ENCODE measurements around the gene TJP3. TPM values are rescaled to one million over a fixed set of nuclear protein-coding genes. Genes with fewer than 3 reads are reported as not detected.

The TJP3 gene
- total and polyA plus RNA-seq, 10 of the 15 experiments (the other 5 are each of a cell fraction or from before 2014, with no cell fraction given), result 0.04 to 1.2 (median 0.29) TPM; not detected in 6

DNA sequence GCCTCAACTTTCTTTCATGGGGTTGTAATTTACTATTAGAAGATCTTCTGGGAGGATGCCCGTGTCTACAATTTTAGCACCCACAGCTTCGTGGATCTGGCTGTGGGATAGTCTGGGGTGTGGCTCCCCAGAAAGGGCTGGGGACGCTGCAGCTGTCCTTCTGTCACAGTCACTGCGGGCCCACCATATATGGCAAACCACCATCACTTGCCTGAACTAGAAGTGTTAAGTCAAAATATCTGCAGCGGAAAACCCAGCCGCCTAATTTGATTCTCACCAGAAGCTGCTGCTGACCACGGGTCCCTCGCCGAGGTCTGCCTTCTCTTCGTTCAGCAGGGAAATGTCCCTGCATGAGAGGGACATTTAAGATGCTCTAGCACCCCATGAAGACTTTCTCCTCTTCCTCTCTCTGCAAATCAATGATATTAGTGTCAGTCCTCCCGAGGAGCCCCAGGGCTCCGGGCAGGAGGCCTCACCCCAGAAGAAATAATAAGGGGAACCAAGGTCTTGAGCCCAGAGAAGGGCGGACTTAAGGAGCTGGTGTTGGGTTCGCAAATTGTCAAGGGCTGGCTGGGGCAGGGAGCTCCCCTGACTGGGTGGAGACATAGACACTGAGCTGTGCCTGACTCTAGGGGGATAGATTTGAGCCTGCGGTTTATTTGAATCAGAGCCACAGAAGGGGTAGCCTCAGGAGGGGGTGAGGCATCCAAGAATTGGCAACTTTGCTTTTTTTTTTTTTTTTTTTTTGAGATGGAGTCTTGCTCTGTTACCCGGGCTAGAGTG, 81.0 kb downstream of the TJP3 start:
- Histone ChIP-seq H3K4me3 (no peak overlapping the region), H2AFZ (ENCODE audit: control insufficient read depth, low read depth, low read length) (no peak overlapping the region), H3K27me3 (replicated peaks in 1 of 2; ENCODE audit: control insufficient read depth in 2 of 2, insufficient read depth in 2 of 2, low read length in 1 of 2) (no peaks in the 10 kb centered on the region; a peak in 1 of 4 replicates), H3K9me3 (replicated peaks; ENCODE audit: control insufficient read depth, insufficient read depth, low read length) (no peaks in the 10 kb centered on the region; the same call in 2 of the 3 replicates), H3K79me2 (ENCODE audit: control insufficient read depth, insufficient read depth, low read length) (no peaks in the 10 kb centered on the region), H4K20me1 (ENCODE audit: control insufficient read depth, insufficient read depth) (no peaks in the 10 kb centered on the region), H3K27ac (ENCODE audit: control insufficient read depth, insufficient read depth) (no peak overlapping the region), H3K4me1 (ENCODE audit: control insufficient read depth, insufficient read depth, low read length) (no peaks in the 10 kb centered on the region), H3K9ac (ENCODE audit: control insufficient read depth, insufficient read depth, low read length) (no peak overlapping the region), H3K4me2 (ENCODE audit: control insufficient read depth, insufficient read depth) (no peak overlapping the region), H3K36me3 (ENCODE audit: control insufficient read depth in 2 of 2, insufficient read depth in 2 of 2, low read length in 1 of 2) (no peaks in the 10 kb centered on the region)
- ChIA-PET CTCF (interaction anchor here (0.6 kb wide), 1 partner anchor 357 kb away, joined by 3 read pairs; no protein-coding TSS in a partner anchor), POLR2A (no interaction called here), SMC1A (ENCODE audit: uncharacterized antibody, unreplicated experiment) (interaction anchor here (0.7 kb wide), 1 partner anchor 28 kb away, joined by 5 read pairs; no protein-coding TSS in a partner anchor), RAD21 (ENCODE audit: unreplicated experiment) (no interaction called here)
- DNase-seq (ENCODE audit: low read depth, low spot score) (no peak), FAIRE-seq (no peak), ATAC-seq (no peak)
- BruUV-seq (replicated peaks), result no TSS peak
- in situ Hi-C loops (cut with MboI), result no loop called here
- 34% methylated on average over 15 of the region's 16 CpGs for WGBS (ENCODE audit: insufficient coverage, insufficient replicate concordance, low lambda C conversion rate, missing lambda C conversion rate)
- intact Hi-C loops (cut with micrococcal nuclease; ENCODE audit: unreplicated experiment), result no loop called here
- TF ChIP-seq, protein P1, sequence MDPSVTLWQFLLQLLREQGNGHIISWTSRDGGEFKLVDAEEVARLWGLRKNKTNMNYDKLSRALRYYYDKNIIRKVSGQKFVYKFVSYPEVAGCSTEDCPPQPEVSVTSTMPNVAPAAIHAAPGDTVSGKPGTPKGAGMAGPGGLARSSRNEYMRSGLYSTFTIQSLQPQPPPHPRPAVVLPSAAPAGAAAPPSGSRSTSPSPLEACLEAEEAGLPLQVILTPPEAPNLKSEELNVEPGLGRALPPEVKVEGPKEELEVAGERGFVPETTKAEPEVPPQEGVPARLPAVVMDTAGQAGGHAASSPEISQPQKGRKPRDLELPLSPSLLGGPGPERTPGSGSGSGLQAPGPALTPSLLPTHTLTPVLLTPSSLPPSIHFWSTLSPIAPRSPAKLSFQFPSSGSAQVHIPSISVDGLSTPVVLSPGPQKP (IDR thresholded peaks at IDR 0.05; ENCODE audit: low read depth, low read length), result no peak
- no peak for TF ChIP-seq MYC (IDR thresholded peaks at IDR 0.05; ENCODE audit: insufficient read depth, insufficient read length, insufficient replicate concordance, low read length, severe bottlenecking)
- no peak for TF ChIP-seq CEBPB (IDR thresholded peaks at IDR 0.05; ENCODE audit: borderline replicate concordance in 1 of 2, low read depth in 2 of 2, low read length in 2 of 2)
- TF ChIP-seq IKZF2 (IDR thresholded peaks at IDR 0.05), result no peak
- TF ChIP-seq, protein P2, sequence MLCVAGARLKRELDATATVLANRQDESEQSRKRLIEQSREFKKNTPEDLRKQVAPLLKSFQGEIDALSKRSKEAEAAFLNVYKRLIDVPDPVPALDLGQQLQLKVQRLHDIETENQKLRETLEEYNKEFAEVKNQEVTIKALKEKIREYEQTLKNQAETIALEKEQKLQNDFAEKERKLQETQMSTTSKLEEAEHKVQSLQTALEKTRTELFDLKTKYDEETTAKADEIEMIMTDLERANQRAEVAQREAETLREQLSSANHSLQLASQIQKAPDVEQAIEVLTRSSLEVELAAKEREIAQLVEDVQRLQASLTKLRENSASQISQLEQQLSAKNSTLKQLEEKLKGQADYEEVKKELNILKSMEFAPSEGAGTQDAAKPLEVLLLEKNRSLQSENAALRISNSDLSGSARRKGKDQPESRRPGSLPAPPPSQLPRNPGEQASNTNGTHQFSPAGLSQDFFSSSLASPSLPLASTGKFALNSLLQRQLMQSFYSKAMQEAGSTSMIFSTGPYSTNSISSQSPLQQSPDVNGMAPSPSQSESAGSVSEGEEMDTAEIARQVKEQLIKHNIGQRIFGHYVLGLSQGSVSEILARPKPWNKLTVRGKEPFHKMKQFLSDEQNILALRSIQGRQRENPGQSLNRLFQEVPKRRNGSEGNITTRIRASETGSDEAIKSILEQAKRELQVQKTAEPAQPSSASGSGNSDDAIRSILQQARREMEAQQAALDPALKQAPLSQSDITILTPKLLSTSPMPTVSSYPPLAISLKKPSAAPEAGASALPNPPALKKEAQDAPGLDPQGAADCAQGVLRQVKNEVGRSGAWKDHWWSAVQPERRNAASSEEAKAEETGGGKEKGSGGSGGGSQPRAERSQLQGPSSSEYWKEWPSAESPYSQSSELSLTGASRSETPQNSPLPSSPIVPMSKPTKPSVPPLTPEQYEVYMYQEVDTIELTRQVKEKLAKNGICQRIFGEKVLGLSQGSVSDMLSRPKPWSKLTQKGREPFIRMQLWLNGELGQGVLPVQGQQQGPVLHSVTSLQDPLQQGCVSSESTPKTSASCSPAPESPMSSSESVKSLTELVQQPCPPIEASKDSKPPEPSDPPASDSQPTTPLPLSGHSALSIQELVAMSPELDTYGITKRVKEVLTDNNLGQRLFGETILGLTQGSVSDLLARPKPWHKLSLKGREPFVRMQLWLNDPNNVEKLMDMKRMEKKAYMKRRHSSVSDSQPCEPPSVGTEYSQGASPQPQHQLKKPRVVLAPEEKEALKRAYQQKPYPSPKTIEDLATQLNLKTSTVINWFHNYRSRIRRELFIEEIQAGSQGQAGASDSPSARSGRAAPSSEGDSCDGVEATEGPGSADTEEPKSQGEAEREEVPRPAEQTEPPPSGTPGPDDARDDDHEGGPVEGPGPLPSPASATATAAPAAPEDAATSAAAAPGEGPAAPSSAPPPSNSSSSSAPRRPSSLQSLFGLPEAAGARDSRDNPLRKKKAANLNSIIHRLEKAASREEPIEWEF (IDR thresholded peaks at IDR 0.05; ENCODE audit: insufficient replicate concordance, low read depth, low read length), result no peak
- TF ChIP-seq, protein P3, sequence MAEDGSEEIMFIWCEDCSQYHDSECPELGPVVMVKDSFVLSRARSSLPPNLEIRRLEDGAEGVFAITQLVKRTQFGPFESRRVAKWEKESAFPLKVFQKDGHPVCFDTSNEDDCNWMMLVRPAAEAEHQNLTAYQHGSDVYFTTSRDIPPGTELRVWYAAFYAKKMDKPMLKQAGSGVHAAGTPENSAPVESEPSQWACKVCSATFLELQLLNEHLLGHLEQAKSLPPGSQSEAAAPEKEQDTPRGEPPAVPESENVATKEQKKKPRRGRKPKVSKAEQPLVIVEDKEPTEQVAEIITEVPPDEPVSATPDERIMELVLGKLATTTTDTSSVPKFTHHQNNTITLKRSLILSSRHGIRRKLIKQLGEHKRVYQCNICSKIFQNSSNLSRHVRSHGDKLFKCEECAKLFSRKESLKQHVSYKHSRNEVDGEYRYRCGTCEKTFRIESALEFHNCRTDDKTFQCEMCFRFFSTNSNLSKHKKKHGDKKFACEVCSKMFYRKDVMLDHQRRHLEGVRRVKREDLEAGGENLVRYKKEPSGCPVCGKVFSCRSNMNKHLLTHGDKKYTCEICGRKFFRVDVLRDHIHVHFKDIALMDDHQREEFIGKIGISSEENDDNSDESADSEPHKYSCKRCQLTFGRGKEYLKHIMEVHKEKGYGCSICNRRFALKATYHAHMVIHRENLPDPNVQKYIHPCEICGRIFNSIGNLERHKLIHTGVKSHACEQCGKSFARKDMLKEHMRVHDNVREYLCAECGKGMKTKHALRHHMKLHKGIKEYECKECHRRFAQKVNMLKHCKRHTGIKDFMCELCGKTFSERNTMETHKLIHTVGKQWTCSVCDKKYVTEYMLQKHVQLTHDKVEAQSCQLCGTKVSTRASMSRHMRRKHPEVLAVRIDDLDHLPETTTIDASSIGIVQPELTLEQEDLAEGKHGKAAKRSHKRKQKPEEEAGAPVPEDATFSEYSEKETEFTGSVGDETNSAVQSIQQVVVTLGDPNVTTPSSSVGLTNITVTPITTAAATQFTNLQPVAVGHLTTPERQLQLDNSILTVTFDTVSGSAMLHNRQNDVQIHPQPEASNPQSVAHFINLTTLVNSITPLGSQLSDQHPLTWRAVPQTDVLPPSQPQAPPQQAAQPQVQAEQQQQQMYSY (CRISPR knock-in tag; IDR thresholded peaks at IDR 0.05), result no peak
- no peak for TF ChIP-seq FOS (IDR thresholded peaks at IDR 0.05; ENCODE audit: borderline replicate concordance, extremely low read depth, insufficient read length)
- no peak for TF ChIP-seq SPI1 (IDR thresholded peaks at IDR 0.05; ENCODE audit: borderline replicate concordance, insufficient read depth, low read depth, low read length)
- TF ChIP-seq, protein P4, sequence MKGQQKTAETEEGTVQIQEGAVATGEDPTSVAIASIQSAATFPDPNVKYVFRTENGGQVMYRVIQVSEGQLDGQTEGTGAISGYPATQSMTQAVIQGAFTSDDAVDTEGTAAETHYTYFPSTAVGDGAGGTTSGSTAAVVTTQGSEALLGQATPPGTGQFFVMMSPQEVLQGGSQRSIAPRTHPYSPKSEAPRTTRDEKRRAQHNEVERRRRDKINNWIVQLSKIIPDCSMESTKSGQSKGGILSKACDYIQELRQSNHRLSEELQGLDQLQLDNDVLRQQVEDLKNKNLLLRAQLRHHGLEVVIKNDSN (IDR thresholded peaks at IDR 0.05; ENCODE audit: borderline replicate concordance, extremely low read length, insufficient read depth, low read depth, low read length), result no peak

Data from GM12878 (cell line).